ENCODE measurements around the gene TTLL10.
"Not testable (repeated sequence)": the region's sequence is repeated elsewhere in the genome, so short reads cannot be mapped to it uniquely, and the experiment has no call there.

Gene TTLL10

GRCh38 chr1:1171546-1172340 lies 1.9 kb upstream of the TTLL10 start:
- no peak for DNase-seq (ENCODE audit: low read depth in 2 of 2)

DNA sequence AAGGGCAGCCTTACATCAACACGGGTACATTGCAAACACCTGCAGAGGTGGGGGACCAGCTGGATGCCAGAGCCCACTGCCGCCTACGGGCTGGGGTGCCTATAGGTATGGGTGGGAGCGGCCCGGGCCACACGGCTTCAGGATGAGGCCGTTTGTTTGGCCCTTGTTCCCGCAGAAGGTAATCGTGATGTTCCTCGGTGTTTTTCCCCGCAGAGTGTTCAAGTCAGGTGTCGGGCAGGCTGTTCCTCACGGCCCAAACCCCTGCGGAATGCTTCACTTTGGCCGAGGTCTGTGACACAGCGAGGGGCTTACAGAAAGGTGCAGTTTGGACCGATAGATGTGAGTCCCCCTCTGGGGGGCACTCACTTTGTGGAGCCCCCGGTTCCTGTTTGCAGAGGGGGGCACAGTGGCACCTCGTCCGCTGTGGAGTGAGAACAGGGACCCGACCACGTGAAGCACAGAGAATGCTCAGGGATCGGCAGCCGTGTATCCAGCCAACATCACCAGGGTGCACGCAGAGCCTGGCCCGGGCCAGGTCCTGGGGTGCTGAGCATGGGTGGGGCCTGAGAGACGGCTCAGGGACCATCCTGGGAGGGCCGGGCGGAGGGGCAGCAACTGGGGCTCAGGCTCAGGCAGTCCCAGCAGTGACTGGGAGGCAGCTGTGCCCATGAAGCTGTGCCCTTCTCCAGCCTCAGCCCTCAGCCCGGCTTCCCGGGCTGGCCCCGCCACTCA lies 453 bp upstream of the TTLL10 start:
- DNase-seq (ENCODE audit: low read depth in 2 of 2), result no peak

DNA sequence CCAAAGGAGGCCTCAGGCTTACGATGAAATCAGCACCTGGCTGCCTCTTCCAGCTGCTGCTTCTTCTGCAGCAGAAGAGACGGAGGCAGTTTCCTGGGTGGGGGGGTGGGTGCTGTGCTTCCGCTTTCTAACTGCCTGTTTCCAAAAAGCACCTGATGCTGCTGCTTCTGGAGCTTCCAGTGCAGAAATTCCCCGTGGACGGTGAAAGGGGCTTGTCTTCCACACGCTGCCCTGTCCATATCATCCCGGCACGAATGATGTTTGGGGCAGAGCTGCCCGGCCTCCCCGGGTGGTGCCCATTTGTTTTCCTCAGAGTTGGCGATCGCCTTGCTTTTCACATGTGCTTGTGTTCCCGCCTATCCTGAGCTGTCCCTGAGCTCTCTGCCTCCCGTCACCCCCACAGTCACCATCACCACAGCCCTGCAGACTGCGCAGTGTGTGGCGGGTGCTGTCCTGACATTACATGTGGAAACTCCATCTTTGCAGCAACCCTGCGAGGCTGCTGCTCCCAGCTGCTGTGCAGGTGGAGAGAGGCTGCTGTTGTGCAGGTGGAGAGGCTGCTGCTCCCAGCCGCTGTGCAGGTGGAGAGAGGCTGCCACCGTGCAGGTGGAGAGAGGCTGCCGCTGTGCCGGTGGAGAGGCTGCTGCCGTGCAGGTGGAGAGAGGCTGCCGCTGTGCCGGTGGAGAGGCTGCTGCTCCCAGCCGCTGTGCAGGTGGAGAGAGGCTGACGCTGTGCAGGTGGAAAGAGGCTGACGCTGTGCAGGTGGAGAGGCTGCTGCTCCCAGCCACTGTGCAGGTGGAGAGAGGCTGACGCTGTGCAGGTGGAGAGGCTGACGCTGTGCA lies 1.8 kb downstream of the TTLL10 start:
- DNase-seq (ENCODE audit: low read depth in 2 of 2), result no peak

DNA sequence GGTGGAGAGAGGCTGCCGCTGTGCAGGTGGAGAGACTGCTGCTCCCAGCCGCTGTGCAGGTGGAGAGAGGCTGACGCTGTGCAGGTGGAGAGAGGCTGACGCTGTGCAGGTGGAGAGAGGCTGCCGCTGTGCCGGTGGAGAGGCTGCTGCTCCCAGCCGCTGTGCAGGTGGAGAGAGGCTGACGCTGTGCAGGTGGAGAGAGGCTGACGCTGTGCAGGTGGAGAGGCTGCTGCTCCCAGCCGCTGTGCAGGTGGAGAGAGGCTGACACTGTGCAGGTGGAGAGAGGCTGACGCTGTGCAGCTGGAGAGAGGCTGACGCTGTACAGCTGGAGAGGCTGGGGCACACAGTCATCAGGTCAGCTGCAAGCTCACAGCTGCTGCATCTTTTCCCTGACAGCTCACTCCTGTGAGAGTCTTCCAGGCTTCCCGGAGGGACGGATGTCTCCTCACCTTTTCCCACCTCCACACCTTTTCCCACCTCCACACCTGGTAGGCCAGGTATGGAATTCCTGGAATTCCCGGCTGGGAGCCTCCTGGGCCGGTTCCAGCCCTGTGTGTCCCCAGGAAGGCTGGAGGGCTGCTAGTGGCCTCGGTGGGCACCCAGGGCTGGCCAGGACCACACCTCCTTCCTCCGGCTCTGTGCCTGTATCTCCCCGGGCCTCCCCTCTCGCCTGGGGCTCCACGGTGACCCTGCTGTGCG lies 2.5 kb downstream of the TTLL10 start:
- not testable (repeated sequence) for DNase-seq (ENCODE audit: low read depth in 2 of 2)

DNA sequence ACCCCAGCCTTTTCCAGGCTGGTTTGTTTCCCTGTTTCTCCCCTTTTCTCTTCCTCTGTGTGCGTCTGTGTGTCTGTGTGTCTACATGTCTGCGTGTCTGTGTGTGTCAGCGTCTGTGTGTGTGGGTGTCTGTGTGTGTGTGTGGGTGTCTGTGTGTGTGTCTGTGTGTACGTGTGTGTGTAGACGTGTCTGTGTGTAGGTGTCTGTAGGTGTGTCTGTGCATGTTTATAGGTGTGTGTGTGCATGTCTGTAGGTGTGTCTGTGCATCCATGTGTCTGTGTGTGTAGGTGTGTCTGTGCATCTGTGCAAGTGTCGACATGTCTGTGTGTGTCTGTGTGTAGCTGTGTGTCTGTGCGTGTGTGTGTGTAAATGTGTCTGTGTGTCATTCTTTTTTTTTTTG lies 3.3 kb downstream of the TTLL10 start:
- DNase-seq (ENCODE audit: low read depth in 2 of 2), result no peak

DNA sequence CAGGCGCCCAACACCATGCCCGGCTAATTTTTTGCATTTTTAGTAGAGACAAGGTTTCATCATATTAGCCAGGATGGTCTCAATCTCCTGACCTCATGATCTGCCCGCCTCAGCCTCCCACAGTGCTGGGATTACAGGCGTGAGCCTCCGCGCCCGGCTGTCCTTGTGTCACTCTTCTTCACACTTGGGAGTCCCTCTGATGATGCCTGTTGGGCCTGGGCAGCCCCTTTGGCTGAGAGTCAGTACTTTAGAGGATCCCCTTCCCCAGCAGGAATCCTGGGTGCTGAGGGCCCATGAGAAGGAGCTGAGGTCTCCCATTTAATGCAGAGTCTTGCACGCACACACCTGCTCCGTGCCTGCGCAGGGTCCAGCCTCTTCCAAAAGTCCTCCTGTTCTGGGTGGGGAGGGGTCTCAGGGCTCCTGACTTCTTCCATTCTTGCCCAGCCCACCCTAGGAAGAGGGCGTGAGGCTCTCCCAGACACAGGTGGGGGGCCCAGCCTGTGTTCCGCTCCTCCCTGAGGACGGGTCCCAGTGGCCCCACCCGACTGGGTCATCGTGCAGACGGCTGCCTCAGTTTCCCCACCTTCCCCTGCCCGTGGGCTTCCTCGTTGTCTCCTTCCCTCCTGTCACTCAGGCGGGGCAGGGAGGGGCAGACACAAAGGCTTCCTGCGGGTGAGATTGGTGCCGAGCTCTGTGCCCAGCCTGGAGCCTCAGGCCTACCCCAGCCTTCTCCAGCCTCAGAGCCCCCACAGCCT lies 3.9 kb downstream of the TTLL10 start:
- no peak for DNase-seq (ENCODE audit: low read depth in 2 of 2)

GRCh38 chr1:1178794-1179331 lies 5.2 kb downstream of the TTLL10 start:
- no peak for DNase-seq (ENCODE audit: low read depth in 2 of 2)

DNA sequence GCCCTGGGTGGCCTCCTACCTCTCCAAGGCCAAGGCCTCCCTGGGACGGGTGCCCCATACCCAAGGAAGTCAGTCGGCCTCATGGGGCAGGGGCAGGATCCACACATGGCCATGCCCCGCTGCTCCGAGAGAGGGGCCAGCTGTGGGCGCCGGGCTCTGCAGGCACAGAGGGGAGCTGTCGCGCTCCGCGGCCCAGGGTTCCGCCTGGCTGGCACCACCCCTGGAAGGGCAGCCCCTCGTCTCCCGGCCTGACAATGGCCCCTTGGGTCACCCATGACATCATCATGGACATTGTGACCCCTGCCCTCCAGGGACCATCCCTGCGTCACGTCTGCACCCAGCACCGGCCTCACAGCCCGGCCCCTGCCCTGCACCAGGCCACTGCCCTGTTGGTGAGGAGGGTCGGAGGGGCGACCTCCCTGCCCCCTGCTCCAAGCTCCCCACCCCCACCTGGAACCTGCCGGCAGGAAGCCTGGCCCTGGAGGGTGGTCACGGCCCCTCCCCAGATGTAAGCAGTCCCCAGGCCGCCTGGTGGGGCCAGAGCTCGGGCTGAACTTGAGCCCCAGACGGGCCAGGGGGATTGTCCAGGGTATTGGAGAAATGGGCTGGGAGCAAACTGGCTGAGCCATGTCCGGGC lies 5.8 kb downstream of the TTLL10 start:
- DNase-seq (ENCODE audit: low read depth in 2 of 2), result no peak

DNA sequence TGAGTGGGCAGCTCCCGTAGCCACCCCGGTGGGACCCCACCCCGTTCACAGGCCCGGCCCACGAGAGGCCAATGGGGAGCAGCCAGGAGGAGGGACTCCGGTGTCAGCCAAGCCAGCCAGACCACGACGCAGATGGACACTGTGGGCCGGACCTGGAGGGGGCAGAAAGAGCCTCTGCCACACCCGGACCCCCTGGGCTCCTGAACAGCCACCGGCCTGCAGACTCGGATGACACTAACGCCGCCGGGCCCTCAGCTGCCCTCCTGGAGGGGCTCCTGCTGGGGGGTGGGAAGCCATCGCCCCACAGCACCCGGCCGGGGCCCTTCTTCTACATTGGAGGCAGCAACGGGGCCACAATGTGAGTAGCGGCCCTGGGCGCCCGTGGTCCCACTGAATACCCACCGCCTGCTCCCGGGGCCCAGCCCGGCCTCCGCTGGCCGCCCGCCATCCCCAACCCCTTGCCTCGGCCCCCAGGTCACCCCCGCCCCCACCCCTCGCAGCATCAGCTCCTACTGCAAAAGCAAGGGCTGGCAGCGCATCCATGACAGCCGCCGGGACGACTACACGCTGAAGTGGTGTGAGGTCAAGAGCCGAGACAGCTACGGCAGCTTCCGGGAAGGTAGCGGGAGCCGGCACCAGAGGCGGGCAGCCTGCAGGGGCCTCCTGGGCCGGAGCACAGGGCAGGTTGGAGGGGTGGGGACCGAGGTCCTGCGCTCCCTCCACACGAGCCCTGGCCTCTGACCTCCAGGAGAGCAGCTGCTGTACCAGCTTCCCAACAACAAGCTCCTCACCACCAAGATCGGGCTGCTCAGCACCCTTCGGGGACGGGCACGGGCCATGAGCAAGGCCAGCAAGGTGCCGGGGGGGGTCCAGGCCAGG lies 6.5 kb downstream of the TTLL10 start:
- no peak for DNase-seq (ENCODE audit: low read depth in 2 of 2)

- DNase-seq (ENCODE audit: low read depth in 2 of 2), result no peak
Observed at GRCh38 chr1:1181129-1181937, 7.7 kb downstream of the TTLL10 start.

GRCh38 chr1:1181938-1182410 lies 8.3 kb downstream of the TTLL10 start:
- DNase-seq (ENCODE audit: low read depth in 2 of 2), result no peak

GRCh38 chr1:1182491-1183220 lies 9.0 kb downstream of the TTLL10 start:
- DNase-seq (ENCODE audit: low read depth in 2 of 2), result no peak

DNA sequence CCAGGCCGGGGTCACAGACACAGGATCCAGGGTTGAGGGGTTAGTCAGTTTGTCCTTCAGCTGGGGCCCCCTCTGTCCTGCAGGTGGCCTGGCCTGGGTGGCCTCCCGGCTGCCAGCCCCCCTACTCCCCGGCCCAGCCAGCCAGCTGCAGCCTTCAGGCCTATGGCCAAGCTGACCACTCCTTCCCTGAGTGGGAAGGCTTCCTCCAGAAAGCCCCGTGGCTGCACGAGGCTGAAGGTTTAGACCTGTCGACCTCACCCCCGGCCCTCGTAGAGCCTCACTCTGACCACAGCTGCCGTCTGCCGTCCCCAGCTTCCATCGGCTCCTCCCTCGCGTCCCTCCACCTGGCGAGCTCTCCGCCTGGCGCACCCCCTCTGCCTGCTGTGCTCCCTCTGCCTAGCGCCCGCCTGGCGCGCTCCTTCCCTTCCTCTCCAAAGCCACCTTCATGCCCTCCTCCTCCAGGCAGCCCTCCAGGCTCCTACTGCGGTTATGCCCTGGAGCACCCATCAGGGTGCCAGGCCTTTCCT lies 9.6 kb downstream of the TTLL10 start:
- DNase-seq (ENCODE audit: low read depth in 2 of 2), result no peak

- no peak for DNase-seq (ENCODE audit: low read depth in 2 of 2)
Observed at GRCh38 chr1:1183833-1184775, 10.4 kb downstream of the TTLL10 start.

GRCh38 chr1:1185101-1185765 lies 11.6 kb downstream of the TTLL10 start:
- DNase-seq (ENCODE audit: low read depth in 2 of 2), result no peak

GRCh38 chr1:1187938-1188337 lies 14.3 kb downstream of the TTLL10 start:
- DNase-seq (ENCODE audit: low read depth in 2 of 2), result no peak

All from activated CD8-positive, alpha-beta memory T cell treated with anti-CD3 and anti-CD28 coated beads for 4 hours (primary cell).